DMS 273 (cell line): Measurements from ENCODE around the gene DEPDC1B.
"Not testable (repeated sequence)": the region's sequence is repeated elsewhere in the genome, so short reads cannot be mapped to it uniquely, and the experiment has no call there.

Experiments
- DNase-seq: peaks from one replicate; lab custom pipeline; 2025; ENCODE audit not compliant: unreplicated experiment; lab: John Stamatoyannopoulos, UW

DEPDC1B gene

DNA sequence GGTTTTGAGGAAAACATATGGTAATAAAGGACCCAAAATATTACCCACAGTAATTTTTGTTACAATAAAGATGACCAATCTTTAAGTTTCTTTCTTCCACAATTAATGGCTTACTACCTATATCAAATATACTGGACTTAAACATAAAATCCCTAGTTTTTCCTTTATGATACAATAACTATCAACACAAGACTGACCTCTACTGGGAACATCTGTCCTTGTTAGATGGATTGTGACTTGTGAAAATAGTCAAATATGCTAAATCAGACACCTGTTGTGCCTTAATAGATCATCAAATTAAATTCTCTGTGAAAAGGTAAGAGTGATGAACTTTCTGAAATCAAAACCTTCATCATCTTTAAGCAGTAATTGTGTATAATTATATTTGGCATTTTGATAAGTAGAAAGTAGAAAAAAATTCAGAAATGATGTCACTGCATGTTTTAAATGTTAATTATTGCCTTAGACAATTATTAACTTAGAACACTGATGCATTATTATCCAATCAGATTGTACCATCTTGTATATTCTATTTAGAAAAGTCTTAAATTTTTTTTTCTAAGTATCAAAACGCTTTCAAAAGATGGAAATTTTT, 113.6 kb downstream of the DEPDC1B start:
- peak; percentile 52 for DNase-seq

DNA sequence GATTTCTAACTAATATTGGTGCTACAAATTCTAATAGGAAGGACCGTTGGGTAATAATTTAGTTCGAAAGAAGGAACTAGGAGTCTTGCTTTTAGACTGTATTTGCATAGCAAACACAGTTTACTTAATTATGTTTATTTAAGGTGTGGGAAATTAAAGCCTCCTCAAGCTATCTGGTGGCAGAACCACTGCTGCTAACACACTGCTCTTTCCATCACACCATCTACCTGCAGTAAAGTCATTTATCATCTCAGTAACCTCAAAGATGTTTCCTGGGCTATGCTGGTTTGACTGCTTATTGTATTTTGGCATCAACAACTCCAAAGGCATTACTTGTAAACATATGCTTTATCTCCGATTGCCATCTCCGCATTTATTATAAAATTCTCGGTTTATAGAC, 114.3 kb downstream of the DEPDC1B start:
- DNase-seq: no peak

- no peak for DNase-seq
These were observed 115.7 kb downstream of the DEPDC1B start for GRCh38 chr5:60584304-60584703.

- no peak for DNase-seq
These were observed 116.3 kb downstream of the DEPDC1B start for GRCh38 chr5:60583616-60584015.

- DNase-seq: peak; percentile 19
These were observed 121.7 kb downstream of the DEPDC1B start for GRCh38 chr5:60578315-60578714.

- DNase-seq: no peak
These were observed 122.8 kb downstream of the DEPDC1B start for GRCh38 chr5:60577116-60577515.

DNA sequence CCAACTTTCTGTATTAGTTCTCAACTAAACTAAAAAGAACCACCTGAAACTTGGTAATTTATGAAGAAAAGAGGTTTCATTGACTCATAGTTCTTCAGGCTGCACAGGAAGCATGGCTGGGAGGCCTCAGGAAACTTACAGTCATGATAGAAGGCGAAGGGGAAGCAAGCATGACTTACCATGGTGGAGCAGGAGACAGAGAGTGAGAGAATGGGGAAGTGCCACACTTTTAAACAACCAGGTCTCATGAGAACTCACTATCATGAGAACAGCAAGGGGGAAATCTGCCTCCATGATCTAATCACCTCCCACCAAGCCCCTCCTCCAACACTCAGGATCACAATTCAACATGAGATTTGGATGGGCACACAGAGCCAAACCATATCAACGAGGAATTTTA, 123.5 kb downstream of the DEPDC1B start:
- no peak for DNase-seq

- DNase-seq: peak; percentile 12
These were observed 131.3 kb downstream of the DEPDC1B start for GRCh38 chr5:60568646-60569045.

GRCh38 chr5:60563696-60564324, 136.2 kb downstream of the DEPDC1B start:
- no peak for DNase-seq

DNA sequence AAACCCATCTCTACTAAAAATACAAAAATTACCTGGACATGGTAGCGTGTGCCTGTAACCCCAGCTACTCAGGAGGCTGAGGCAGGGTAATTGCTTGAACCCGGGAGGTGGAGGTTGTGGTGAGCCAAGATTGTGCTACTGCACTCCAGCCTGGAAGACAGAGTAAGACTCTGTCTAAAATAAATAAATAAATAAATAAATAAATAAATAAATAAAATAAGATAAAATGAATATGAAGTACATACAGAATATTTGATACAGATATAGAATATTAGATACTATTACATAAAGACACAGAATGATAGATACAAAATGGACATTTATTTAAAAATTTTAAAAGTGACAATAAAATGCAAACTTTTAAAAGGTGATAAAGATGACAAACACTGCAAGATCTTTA, 146.7 kb downstream of the DEPDC1B start:
- not testable (repeated sequence) for DNase-seq

- DNase-seq: no peak
These were observed 148.1 kb downstream of the DEPDC1B start for GRCh38 chr5:60551829-60552228.

DNA sequence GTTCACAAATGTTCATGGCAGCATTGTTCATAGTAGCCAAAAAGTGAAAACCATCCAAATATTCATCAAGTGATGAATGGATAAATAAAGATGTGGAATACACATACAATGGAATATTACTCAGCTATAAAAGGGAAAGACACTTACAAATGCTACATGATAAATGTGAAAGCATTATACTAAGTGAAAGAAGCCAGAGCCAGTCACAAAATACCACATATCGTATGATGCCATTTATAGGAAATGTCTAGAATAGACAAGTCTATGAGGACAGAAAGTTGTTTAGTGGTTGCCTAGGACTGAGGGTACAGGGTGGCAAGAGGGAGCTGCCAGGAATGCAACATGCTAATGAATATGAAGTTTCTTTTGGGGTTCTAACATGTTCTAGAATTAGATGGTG, 148.7 kb downstream of the DEPDC1B start:
- DNase-seq: no peak

GRCh38 chr5:60550311-60550710, 149.7 kb downstream of the DEPDC1B start:
- no peak for DNase-seq

DNA sequence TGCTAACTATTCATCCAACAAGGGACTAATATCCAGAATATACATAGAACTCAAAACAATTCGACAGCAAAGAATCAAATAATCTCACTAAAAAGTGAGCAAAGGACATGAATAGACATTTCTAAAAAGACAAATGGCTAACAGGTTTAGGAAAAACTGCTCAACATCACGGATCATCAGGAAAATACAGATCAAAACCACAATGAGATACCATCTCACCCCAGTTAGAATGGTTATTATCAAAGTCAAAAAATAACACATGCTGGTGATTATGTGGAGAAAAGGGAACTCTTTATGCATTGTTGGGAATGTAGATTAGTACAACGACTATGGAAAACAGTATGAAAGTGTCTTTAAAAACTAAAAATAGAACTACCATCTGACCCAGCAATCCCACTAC, 150.1 kb downstream of the DEPDC1B start:
- no peak for DNase-seq
